Stimulated activated CD8-positive, alpha-beta memory T cell treated with anti-CD3 and anti-CD28 coated beads, Interleukin-2, amount 100 ng/mL, for 1 hour (primary cell): ENCODE results near the gene KCNQ1OT1.

ENCODE experiments used
- DNase-seq, 2 donors: peaks; one replicate each; pipeline ENCODE4 v3.0.0-alpha.2; 2020; ENCODE audit warnings: low read depth in 2 of 2

The KCNQ1OT1 gene

DNA sequence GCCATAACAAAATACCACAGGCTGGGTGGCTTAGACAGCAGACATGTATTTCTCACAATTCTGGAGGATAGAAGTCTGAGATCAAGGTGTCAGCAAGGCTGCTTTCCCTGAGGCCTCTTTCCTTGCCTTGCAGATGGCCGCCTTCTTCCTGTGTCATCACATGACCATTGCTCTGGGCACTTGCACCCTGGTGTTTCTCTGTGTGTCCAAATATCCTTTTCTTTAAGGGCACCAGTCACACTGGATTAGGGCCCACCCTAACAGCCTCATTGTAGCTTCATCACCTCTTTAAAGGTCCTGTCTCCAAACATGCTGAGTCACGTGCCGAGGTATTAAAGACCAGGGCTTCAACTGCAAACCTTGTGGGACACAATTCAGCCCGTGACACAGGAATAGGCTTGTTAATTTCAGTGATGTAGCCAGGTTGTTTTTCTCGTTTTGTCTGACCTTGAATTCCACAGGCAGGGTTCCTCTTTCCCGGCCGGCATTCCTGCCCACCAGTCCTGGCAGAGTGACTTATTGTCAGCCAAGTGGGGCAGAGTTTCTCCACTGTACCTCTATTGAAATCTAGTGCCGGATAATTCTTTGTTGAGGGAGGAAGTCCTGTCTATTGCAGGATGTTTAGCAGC lies 100.1 kb downstream of the KCNQ1OT1 start:
- DNase-seq = no peak

DNA sequence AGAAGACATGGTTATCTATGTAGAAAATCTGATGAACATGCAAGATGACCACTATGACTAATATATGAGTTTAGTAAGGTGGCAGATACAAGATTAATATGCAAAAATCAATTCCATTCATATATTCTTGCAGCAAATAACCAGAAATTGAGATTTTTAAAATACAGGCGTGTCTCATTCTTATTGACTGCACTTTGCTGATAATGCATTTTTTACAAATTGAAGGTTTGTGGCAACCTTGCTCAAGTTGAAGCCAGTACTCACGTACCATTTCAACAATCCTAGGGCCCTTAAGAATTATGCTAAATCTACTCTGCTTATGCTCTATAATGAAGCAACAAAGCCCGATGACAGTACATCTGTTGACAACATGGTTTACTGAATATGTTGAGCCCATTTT lies 104.6 kb downstream of the KCNQ1OT1 start:
- no peak for DNase-seq

DNA sequence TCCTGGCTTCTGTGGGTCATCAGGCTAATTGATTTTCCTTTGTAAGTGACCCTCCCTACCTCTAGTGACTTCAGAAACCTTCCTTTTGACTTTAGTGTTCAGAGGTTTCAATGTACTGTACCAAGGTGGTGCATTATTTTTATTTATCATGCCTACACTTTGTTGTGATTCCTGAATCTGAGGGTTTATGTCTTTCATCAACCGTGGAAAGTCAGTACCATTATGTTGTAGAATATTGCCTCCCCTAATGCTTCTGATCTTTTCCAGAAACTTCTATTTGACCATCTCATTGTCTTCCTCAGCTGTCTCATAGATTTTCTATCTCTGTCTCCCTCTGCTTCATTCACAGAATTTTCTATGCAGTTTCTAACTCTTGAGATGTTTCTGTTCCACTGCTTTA lies 105.5 kb downstream of the KCNQ1OT1 start:
- DNase-seq = no peak

GRCh38 chr11:2593393-2593950 lies 106.3 kb downstream of the KCNQ1OT1 start:
- no peak for DNase-seq

DNA sequence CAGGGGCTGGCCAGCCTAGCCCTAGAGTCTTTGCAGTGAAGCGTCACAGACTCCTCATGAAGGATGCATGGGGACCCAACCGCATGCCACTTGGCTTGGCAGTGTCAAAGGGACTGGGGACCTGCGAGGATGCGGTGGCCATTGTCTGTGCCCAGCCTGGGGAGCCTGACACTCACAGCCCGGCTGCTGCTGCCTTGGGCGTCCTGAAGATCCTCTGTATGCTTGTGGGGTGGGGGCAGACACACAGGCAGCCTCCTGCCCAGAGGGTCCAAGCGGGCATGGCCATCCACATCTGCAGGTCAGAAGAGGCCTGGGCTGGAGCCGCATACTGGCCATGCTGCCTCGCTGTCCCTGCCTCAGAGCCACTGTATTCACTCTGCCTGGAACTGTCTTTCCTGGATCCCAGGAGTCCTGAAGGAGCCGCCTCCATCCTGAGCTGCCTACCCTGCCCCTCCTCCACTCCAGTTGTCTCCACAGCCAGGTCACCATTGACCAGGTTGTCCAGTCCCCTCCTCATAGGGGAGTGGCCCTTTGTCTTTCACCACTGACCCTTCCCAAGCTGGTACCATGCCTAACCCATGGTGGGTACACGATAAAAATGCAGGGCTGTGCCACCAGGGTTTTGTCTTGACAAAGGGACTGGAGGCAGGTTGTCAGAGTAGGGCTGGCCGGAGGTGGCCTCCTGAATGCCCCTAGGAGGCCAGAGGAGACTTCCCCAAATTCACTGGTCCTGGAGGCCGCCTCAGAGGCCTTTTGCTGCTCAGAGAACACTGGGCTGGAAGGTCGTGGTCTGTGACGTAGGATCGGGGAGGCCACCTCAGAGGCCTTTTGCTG lies 107.0 kb downstream of the KCNQ1OT1 start:
- no peak for DNase-seq

DNA sequence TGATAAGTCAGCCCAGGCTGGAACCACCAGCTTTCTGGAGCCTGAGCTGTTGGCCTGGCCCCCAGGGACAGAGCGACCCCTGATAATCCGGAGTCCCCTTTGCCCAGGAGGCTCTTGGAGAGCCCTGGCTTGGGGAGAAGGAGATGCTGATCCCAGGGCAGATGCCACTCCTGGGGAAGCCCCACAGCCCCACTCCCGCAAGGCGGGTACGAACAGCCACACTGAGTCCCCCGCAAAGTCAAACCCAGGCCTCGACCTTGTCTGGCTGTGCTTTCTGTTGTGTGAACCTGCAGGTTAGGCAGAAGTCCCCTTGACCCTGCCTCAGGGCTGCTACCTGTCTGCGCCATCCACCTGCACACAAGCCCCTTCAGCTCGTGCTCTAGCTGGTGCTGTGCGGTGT lies 108.0 kb downstream of the KCNQ1OT1 start:
- no peak for DNase-seq

DNA sequence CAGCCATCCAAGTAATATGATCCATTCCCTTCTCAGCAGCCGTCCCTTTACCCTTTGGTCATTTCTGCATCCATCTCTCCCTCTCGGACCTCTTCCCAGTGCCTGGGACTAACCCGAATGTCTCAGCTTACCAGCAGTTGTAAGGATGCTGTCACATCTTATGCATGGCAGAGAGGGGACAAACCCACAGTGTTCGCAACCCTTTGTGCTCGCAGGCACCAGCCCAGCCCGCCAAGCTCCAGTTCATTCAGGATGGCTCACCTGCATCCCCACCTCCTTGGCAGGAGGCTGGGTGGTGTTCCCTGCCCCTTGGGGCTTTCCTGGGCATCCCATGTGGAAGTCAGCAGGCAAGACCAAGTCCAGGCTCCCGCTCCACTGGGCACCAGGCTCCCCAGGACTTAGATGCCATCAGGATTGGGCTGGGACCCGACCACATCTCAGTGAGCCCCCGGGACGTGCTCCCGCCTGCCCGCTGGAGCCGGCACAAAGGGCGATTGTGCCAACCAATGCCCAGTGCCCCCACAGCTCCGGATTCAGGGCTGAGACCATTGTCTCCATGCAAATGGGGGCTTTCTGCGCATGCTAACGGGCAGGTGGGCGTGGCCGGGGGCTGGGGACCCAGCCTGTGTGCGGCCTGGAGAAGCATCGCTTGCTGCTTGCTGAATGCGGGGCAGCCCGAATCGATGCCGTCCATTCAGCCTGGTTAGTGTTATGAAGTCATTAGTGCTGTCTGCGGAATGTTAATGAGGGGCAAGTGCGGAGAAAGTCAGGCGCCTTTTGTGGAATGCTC lies 108.6 kb downstream of the KCNQ1OT1 start:
- no peak for DNase-seq

- DNase-seq = no peak
Measured at GRCh38 chr11:2590131-2590964, 109.4 kb downstream of the KCNQ1OT1 start.

DNA sequence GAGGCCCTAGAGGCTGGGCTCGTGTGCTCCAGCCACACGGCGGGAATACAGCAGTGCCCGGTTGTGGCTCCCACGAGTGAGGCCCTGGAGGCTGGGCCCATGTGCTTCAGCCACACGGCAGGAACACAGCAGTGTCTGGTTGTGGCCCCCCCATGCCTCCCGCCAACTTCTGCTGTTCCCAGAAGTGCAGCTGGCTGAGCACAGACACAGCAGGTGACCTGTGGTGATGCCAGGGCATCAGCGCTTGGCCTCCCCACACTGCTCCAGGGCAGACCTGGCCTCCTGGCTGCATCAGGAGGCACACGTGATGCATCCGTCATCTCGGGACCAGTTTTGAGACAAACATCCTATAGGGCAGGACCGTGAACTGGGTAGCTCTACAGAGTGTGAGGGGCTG lies 110.3 kb downstream of the KCNQ1OT1 start:
- DNase-seq = no peak

- DNase-seq = no peak
Measured at GRCh38 chr11:2588809-2589537, 110.8 kb downstream of the KCNQ1OT1 start.

DNA sequence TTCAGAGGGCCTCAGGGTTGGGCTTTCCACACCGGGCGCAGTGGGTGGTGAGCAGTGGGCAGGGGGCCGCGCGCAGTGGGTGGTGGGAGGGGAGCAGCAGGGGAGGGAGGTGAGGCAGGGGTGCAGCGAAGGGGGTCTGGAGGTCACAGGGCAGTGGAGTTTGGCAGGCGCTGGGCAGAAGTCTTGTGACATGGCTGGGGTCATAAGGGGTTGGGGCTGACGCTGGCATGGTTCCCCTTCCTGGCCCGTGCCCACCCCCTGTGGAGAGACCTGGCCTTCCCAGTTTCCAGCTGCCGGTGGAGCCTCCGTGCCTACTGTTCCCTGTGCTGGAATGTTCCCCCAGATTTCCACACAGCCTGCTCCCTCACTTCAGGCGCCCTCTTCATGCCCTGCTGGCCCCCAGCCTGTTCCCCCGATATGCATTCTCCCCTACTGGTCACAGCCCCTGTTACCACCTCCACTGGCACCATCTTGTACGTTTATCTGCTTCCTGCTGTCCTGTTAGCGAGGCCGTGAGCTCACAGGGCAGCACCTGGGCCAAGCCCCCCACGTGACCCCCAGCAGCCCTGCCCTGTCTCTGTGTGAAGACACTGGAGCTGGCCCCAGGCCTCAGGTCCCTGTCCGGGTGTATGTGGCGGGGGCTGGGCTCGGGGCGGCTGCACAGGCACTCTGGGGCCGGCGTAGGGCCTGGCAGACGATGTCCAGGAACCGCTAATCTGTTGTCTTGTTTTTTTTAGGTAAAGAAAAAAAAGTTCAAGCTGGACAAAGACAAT lies 111.6 kb downstream of the KCNQ1OT1 start:
- no peak for DNase-seq

DNA sequence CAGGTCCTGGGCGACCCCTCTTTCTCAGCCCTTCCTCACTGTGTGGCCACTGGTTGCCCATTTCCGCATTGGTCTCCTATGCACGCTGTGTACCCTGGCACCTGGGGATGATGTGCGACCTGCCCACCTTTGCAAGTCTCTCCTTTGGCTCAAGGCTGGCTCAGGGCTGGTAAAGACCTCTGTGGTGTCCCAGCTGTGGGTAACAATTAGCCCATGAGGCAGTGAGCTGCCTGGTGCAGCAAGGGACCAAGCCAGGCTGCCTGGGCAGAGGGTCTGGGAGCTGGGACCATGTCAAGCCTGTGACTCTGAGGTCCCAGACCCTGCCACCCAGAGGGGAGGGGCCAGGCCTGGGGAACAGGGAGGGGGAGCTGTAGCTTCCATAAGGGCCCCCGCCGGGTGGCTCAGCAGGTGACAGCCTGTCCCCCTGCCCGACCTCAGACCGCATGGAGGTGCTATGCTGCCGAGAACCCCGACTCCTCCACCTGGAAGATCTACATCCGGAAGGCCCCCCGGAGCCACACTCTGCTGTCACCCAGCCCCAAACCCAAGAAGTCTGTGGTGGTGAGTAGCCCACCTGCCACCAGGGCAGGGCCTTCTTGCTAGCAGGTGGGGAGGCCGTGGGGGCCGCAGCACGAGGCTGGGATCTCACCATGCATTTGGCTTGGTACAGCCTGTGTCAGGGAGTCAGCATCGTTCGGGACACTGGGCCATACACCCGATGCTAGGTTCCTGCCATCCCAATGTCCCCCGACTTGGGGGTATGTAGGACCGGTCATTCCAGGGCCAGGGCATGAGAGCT lies 112.5 kb downstream of the KCNQ1OT1 start:
- no peak for DNase-seq

- no peak for DNase-seq
Measured at GRCh38 chr11:2586793-2587131, 113.0 kb downstream of the KCNQ1OT1 start.

DNA sequence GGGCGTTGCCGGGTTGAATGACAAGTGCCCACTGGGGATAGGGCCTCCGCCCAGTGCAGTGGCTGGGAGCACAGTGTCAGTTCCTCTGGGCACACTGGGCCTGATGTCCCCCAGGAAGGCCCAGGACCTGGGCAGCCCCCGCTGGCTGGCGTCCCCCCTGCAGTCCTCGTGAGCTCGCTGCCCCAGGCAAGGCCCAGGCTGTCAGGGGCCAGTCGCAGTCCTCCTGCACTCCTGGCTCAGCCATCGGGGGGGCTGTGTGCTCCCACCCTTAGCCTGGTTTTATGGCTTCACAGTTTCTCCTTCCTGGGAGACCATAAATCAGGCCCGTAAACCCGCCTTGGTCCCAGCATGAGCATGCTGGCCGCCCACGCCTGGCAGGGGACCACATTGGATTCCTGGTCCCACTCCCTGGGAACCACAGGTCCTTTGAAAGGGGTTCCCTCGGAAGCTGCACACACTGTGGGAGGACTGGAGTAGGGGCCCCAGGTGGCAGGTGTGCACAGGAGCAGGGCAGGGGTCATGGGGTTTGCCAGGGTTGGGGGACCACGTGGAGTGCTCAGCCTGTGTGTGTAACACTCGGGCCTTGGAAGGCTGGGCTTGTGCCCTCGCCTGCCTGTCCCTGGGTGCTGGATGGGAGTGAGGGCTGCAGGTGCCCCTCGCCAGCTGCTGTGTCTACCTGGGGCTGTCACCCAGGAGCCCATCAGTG lies 113.6 kb downstream of the KCNQ1OT1 start:
- DNase-seq = no peak

DNA sequence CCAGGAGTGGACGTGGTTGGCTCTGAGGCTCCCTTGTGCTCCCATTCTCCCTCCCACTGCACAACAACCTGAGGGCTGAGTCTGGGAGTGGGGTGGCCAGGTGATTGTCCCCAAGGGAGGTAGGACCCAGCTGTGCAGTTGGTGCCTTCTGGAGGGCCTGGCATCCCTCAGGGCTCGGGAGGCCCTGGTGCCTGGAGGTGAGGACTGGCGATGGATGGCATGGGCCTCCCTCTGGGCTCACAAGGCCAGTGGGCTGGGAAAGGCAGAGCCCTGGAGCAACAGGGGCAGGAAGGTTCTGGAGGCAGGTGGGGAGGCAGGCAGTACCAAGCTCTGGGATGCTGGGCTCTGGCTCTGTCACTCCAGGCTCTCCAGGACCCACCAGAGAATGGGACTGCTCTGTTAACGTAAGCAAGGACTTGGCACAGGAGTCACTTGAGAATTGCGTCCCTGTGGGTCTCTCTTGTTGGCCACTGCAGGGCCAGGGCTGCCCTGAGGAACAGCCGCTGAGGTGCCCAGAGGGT lies 114.2 kb downstream of the KCNQ1OT1 start:
- no peak for DNase-seq

DNA sequence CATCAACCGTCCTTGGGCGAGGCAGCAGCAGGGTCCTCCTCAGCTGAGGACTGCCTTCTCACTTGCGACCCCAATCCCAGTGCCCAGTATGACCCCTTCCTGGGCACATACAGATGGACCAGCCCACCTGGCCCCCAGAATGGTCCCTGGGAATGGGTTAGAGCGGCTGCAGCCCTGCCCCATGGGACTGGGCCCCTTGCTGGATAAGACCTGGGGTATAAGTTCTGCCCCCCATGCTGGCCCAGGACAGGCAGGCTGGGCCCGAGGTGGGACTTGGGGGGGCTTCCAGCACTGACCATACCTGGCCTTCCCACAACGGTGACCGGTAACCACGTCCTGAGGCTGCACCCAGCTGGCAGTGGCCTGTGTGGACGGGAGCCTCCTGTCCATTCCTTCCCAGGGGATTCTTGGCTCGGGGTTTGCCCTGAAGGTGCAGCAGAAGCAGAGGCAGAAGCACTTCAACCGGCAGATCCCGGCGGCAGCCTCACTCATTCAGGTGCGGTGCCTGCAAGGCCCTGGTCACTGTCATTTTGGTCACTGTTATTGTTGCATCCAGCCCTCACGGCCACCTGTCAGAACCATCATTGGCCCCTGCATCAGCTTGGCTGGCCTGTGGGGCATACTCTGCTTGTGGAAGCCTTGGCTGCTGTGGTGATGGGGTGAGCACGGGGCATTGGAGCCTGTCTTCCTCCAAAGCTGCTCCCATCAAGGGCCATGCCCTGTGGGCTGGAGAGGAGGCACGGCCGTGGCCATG lies 114.8 kb downstream of the KCNQ1OT1 start:
- no peak for DNase-seq

DNA sequence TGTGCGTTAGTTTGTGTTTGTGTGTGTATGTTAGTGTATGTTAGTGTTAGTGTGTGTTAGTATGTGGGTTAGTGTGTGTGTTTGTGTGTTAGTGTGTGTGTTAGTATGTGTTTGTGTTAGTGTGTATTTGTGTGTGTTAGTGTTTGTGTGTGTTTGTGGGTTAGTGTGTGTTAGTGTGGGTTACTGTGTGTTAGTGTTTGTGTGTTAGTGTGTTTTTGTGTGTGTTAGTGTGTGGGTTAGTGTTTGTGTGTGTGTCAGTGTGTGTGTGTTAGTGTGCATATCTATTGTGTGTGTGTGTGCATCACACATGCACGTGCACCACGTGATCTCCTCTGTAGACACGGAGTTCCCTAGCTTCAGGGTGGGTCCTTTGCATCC lies 115.4 kb downstream of the KCNQ1OT1 start:
- no peak for DNase-seq

DNA sequence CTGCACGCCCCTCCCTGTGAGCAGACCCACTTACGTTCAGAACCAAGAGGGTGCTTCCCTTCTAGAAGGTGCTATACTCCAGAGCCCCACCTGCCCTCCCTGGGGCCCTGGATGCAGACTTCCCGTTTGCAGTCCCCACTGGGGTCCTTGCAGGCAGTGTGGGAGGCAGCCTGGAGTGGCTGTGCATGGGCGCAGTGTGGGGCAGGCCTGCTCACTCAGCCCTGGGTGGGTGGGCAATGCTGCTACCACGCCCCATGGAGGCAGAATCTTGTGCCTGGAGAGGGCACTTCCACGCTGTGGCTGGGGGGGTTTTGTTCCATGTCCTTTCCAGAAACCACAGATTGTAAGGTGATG lies 116.2 kb downstream of the KCNQ1OT1 start:
- no peak for DNase-seq
